HG03135 (cell line): ENCODE measurements around the gene PRDM11.

Experiments
- ATAC-seq: cut with Tn5 transposase; IDR thresholded peaks from one replicate; pipeline ENCODE4 v1.9.1; 2021; ENCODE audit warnings: mild to moderate bottlenecking, moderate library complexity; ENCODE audit not compliant: unreplicated experiment

PRDM11 gene

DNA sequence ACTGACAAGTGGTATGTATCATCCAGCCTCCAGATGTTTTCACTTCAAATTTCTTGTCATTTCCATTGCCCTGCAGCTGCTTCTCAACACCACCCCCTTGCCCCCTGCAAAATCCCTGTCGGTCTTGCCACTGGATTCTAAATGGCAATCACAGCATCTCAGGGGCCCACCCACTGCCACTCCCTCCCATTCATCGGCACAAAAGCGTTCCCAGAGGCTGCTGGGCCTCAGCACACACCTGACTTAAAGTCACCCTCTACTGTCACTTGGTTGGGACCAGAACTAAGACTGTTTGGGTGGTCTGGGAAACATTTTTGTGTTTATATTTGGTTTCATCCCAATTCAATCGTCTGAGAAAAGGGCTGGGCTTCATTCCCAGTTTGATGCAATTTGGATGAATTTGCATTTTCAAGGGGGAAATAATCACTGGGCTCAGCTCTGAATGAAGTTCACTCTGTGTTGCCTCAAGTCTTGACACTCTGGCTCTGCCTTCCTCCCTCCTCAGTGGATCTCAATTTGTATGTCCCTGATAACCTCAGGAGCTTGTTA, 112.6 kb downstream of the PRDM11 start:
- ATAC-seq = no peak

DNA sequence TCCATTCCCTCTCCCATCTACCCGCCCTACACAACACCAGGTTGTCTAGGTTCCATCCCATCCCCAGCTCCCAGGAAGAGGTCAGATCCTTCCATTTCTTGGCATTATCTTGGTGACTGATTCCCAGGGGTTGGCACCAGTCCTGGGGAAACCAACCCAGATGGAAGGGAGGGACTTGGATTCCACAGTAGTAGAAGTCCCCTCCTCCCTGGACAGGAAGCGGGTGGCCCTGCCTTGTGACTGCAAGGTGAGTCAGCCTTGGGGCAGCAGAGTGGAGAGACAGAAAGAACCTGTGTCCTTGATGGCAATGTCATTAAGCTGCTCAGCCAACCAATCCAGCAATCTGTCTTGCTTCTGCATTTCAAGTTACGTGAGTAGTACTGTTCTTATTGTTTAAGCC, 113.2 kb downstream of the PRDM11 start:
- ATAC-seq = no peak

DNA sequence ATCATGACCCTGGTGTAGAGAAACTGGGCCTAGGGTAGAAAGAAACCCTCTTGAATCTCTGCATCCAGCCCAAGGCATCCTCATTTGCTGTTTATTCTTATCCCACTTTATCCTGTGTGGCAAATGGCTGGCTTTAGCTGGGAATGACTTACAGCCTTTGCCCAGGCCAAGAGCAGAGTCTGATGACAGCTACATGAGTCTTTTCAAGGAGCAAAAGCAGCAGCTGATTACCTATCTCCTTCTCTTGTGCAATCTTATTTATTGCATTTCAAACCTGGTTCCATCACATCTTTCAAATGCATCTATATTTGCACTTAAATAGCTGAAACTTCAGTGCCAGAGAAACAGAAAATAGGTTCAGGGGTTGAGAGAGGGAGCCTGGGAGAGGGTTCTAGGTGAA, 113.6 kb downstream of the PRDM11 start:
- ATAC-seq = no peak

DNA sequence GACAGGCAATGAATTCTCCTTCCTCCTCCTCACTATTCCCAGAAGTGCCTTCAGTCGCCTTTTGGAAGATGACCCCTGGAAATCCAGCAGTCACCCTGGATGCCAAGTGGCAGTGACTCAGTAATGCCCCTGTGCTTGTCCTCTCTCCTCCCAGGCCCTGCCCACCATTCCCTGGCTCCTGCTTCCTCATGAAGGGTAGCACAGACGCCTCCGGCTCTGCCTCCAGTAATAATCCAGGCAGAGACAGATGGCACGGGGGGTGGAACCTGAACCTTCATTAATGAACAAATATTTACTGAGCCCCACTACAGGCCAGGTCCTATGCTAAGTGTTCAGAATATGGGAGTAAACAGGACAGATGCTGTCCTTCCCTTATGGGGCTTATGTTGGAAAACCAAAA, 116.5 kb downstream of the PRDM11 start:
- ATAC-seq = no peak

DNA sequence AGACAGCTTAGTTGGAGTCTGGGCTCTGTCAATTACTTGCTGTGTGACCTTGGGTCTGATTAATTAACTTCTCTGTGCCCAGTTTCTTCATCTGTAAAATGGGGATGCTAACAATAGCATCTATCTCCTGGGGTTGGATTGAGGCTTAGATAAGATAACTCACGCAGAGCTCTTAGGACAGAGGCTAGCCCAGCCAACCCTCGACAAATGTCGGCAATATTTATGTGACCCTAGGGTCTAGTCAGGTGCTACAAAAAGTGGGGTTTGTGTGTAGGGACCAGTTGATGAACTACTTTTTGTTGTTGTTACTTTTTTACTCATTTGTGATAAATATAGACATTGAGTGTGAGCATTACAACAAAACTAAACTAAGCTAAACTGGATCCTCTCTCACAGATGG, 117.3 kb downstream of the PRDM11 start:
- no peak for ATAC-seq

DNA sequence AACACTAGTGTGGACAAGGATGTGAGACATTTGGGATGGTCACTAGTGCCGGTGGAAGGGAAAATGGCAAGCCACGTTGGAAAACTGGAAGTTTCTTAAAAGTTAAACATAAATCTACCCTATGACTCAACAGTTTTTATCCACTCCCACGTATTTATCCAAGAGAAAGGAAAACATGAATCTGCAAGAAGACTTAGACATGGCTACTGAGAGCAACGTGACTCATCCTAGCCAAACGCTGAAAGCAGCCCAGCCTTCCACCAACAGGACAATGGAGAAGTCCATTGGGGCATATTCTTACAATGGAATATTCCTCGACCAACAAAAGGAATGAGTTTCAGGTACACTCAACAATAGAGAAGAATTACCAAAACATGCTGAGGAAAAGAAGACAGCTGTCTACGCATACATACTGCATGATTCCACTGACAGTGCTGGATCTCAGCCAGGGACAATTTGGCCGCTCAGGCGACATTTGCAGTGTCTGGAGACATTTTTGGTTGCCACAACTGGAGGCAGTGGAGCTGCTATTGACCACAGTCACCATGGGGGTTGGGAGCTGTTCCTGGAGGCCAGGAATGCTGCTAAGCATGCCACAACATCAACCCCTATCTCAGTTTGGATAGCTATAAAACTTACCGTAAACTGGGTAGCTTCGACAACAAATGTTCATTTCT, 118.5 kb downstream of the PRDM11 start:
- ATAC-seq = no peak

DNA sequence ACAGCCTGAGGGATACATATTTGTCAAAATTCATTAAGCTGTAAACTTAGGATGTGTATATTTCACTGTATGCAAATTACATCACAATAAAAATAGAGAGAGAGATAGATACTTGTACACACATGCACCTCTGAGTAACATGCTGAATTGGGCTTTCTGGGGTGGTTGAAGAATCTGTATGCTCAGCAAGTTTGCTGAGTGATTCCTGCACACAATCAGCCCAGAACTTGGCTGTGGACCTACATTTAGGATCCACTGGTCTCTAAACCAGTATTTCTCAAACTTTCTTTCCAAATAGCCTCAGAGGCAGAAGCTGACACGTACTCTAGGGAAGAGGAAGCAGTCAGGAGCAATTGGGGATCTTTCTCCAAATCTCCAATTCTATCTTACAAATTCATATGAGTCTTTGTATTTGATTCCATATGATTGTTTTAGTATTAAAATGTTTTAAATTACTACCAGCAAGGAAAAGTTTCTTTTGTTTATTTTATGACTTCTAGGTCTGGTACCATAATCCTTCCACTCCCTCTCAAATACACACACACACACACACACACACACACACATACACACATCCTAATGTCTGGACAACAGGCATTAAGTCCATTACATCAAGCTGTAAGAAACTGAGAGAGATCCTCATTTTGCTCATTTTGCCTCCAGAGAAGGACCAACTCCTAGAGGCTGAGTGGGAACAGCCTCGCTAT, 119.7 kb downstream of the PRDM11 start:
- ATAC-seq = no peak

DNA sequence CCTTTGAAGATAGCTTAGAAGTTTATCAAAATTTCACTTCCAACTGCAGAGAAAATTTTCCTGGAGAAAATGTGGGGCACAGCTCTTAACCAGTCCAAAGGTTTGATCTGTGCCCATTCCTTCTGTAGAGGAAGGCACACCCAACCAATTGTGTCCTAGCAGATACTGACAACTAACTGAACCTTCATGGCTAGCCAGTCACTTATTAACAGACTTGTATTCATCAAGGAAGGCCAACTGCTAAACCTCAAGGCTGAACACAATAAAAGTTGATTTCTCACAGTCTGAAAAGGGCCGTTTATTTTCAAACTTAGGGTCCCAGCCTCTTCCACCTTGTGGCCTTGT, 120.2 kb downstream of the PRDM11 start:
- ATAC-seq = no peak

DNA sequence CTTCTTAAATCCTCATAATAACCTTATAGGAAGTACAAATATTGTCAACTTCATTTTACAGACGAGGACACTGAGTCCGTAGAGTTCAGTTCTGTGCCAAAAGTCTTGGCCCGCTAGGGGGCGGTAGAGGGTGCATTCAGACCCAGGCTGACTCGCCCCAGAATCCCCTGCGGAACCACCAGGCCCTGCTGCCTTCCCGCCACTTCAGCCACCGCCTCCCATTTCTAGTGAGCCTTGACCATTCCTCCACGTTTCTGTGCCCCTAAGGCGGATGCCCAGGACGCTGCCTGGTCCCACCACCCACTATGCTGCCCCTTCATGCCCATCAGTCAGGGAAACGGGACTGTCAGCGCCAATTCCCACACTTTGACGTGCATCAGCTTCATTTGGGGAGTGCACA, 120.6 kb downstream of the PRDM11 start:
- no peak for ATAC-seq

DNA sequence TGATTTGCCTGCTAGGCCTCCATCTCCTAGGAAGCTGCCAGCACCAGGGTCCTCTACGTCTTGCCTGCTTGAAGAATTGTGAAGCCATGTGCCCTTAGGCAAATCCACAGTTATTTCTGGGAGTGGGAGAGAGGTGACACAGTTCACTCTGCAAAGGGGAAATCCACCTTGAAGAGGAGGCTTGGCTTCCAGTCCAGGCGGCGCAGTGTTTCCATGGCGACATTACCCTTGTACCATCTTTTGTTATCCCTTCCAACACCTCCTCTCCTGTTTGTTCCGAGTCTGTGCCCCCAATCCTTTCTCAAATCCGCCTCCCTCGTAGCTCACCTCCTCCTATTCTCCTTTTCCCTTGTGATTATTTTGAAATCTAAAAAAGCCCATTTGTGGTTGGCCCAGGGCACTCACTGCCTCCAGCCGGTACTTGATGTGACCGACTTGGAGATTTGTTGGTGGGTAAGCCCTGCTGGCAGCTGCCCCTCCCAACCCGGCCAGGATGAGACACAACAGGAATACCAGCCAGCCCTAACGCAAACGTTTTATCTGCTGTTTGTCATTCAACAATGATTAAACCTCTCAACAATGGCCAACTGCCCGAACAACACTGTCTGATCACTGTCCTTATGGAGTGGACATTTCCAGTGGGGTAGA, 121.3 kb downstream of the PRDM11 start:
- no peak for ATAC-seq

DNA sequence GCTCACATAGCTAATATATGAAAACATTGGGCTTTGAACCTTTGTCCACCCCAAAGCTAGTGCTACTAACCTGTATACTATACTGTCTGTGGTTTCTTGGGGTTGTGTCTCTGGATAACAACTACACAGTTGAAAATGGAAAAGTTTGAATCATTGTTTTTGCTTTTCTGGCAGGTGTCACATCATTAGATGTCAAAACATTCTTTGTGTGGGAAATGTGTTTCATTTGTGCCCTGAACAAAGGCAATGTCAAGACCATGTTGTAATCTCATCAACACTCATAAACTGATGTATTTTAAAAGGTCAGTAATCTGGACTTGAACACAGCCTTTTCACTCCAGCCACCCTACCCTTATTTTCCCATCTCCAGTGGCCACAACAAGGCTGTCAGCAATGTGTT, 123.2 kb downstream of the PRDM11 start:
- ATAC-seq = no peak

DNA sequence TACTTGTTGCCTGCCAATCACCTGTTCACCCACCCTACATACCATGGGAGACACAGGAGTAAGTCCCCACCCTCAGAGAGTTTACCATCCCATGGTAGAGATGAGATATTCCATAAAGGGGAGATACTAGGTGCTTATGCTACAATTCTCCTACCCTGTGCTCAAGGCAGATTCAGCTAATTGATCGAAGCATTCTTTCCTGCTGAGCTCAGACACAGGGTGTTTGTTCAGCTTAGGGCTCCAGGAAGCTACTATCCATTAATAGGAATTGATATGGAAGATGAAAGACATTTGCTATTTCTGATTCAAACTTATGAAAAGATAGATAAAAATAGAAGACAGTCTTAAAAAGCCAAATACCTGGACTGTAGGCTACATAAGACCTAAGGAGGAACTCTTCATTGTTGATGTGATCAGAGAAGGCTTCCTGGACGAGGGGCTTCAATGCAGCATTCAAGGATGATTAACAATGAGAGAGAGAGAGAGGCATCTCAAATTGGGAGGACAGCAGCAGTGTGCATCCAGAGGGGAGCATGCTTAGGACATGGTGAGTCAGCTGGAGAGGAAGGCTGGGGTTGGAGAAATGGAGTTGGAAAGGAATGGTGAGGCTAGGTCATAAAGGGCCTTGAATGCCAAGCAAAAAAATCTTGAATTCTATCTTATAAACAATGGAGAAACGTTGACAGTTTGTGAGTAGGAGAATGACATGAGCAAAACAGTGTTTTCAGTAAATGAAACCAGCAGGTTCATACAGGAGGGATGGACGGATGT, 124.7 kb downstream of the PRDM11 start:
- no peak for ATAC-seq

DNA sequence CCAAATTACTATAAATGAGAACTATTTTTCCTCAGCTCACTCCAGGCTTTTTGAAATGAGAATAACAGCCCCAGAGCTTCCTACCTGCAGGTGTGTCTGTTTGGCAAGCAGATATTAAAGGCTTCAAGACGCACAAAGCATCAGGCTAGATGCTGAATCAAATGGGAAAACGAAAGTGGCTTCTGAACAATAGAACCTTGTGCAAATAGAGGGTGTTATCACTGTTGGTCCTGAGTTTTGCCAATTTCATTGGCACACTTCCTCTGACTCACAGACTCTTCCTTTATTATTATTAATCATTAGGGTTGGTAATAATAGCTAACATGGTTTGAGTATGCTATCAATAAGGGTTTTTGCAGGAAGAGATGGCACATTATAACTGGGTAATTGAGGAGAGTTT, 126.3 kb downstream of the PRDM11 start:
- ATAC-seq = no peak

DNA sequence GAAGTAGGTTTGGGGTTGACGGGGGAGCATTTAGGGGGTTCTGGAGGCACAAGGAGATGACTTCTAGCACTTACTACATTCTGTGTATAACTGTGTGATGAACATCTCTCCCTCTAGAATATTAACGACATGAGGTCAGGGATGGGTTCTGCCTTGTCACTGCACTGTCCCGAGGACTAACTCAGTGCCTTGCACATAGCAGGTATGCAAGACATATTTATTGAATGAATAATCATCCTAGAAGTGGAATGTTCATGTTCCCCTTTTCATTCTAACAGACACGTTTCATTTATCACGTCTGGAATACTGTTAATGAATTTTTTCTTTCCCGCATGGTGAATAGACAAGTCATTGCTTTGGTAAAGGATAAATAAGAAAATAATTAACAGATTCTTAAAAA, 127.1 kb downstream of the PRDM11 start:
- no peak for ATAC-seq

DNA sequence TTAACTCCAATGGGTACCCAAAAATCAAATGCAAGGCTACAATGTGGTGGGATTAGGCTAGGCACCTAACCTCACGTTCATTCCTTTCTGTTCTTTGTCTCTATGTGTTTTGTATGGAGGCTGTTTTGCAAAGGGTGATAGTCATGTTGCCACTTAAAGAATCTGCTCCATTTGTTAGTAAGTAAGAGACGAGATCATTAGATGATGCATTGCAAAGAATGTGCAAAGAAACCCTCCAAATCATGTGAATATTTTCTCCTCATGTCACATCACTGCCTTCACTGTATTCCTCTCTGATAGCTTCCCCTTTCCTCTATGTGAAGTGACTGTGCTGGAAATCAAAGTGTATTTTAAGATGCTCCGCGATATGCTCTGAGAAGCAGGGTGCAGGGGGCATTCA, 127.8 kb downstream of the PRDM11 start:
- no peak for ATAC-seq

DNA sequence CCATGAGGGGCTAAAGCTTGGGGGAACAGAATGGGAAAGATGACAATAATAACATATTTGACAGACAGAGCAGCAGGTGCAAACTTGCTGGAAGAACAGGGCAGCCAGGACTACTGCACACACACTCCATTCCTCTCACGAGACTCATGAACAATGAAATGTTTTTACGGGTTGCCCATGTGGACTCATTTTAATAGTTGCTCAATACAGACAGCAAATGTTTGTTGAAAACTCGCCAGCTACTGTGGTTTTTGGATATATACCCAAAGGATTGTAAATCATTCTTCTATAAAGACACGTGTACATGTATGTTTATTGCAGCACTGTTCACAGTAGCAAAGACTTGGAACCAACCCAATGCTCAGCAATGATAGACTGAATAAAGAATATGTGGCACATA, 129.4 kb downstream of the PRDM11 start:
- no peak for ATAC-seq

DNA sequence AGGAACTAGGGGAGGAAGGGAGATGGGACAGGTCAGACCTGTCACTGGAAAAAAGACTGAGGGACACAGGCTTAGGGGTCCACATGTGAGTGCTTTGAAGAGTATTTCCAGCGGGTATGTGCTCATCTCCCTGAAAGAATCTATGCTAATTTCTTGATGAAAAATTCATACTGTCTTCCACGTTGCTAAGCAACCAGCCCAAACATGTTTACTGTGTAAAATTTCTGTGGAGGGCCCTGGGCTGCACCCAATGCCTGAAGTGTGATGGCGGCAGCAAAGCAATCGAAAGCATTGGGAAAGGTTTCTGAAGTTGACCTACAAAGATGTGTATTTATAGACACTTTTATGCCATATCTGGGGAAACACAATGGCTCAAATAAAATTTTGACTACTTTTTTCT, 132.3 kb downstream of the PRDM11 start:
- no peak for ATAC-seq

DNA sequence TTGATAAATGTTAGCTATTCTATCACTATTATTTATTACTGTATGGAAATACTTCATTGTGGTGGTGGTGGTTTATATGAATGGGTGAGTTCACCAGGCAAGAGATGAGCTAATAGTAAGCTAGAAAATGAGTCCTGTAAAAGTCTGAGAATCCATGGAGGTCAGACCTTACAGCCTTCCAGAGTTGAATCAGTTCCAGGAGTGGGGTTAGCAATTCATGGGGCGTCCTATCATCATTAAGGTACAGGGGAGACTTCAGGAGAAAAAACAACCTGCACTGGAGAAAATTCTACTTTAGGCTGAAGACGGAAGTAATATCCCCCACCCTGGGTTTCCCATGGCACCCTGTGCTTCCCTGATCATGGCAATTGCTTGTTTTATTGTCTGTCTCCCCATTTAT, 133.2 kb downstream of the PRDM11 start:
- no peak for ATAC-seq

DNA sequence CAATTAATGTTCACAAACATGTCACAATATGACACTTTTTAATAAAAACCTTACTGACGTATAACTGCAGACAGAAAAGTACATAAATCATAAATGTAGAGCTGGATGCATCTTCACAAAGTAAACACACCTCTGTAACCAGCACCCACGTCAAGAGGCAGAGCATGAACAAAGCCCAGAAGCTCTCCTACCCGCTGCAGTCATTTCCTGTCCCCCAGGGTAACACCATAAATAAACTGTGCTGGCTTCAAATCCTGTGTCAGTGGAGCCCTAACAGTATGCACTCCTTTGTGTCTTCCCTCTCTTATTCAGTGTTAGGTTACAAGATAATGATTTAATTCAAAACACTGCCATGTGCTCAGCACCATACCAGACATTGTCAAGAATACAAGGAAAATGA, 134.0 kb downstream of the PRDM11 start:
- no peak for ATAC-seq

DNA sequence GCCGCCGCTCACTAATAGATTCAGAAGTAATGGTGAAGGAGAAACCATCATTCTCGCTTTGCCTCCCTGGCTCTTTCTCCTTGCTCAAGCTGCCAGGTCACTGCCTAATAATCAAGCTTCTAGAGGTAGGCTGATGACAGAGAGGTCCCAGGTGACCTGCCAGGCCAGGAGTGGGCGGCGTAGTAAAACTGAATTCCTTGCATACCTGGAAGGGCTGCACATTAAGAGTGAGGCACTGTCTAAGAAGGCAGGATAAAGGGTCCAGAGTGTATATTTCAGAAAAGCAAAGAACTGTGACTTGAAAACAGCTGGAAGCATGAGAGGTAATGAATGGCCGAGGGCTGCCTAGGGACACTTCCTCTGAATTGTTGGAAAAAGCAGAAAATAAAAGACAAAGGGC, 135.6 kb downstream of the PRDM11 start:
- no peak for ATAC-seq
